ENCODE measurements around the gene TARS1. TPM values are rescaled to one million over a fixed set of nuclear protein-coding genes. Genes with fewer than 3 reads are reported as not detected.

TARS1 gene
- total RNA-seq, 6 experiments from 2014 or later, result 163 to 199 (median 179) TPM

DNA sequence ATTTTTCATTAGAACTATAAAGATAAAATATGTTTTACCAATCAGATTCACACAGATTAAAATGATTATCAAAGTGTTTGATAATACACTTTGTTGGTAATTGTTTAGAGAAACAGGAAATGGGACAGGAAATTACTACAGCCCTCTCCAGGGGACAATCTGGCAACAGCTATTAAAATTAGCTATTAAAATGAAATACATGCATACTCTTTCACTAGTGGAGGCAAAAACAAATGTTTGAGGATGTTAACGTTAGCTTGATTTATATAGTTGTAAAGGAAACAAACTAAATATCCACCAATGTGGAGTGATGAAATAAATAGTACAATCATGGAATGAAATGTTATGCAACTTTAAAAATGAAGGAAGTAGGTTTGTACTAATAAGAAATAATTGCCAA lies 53.7 kb downstream of the TARS1 start:
- no peak overlapping the region for H3K4me3 Mint-ChIP-seq
- H3K9me3 Mint-ChIP-seq, result no peaks in the 10 kb centered on the region
- TF ChIP-seq, protein P1, sequence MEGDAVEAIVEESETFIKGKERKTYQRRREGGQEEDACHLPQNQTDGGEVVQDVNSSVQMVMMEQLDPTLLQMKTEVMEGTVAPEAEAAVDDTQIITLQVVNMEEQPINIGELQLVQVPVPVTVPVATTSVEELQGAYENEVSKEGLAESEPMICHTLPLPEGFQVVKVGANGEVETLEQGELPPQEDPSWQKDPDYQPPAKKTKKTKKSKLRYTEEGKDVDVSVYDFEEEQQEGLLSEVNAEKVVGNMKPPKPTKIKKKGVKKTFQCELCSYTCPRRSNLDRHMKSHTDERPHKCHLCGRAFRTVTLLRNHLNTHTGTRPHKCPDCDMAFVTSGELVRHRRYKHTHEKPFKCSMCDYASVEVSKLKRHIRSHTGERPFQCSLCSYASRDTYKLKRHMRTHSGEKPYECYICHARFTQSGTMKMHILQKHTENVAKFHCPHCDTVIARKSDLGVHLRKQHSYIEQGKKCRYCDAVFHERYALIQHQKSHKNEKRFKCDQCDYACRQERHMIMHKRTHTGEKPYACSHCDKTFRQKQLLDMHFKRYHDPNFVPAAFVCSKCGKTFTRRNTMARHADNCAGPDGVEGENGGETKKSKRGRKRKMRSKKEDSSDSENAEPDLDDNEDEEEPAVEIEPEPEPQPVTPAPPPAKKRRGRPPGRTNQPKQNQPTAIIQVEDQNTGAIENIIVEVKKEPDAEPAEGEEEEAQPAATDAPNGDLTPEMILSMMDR (IDR thresholded peaks at IDR 0.05), result no peak
- H3K27ac Mint-ChIP-seq, result no peak overlapping the region
- no peak for DNase-seq
- no peaks in the 10 kb centered on the region for H3K36me3 Mint-ChIP-seq (ENCODE audit: low read depth)
- no peaks in the 10 kb centered on the region for H3K4me1 Mint-ChIP-seq (ENCODE audit: low read depth)
- H3K27me3 Mint-ChIP-seq (ENCODE audit: insufficient read depth), result no peaks in the 10 kb centered on the region

DNA sequence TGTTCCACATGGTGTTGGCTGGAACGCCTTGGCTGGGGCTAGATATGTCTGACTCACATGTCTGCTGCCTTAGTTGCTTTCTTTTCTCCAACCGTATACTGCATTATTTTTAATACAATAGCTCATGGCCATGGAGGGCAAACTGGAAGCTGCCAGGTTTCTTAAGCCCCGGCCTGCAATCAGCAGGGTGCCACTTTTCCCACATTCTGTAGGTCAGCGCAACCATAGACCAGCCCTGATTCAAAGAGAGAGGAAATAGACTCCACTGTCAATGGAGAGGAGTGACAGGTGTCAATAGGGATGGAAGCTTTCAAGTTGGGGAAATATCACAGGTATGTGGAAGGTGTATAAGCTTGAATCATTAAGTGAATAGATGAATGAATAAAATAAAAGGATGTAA lies 60.5 kb downstream of the TARS1 start:
- Mint-ChIP-seq H3K36me3 (ENCODE audit: low read depth) (no peaks in the 10 kb centered on the region), H3K9me3 (no peaks in the 10 kb centered on the region), H3K4me3 (no peak overlapping the region), H3K27me3 (ENCODE audit: insufficient read depth) (no peaks in the 10 kb centered on the region), H3K27ac (no peak overlapping the region), H3K4me1 (ENCODE audit: low read depth) (no peaks in the 10 kb centered on the region)
- TF ChIP-seq, protein P1 (IDR thresholded peaks at IDR 0.05), result no peak
- no peak for DNase-seq

DNA sequence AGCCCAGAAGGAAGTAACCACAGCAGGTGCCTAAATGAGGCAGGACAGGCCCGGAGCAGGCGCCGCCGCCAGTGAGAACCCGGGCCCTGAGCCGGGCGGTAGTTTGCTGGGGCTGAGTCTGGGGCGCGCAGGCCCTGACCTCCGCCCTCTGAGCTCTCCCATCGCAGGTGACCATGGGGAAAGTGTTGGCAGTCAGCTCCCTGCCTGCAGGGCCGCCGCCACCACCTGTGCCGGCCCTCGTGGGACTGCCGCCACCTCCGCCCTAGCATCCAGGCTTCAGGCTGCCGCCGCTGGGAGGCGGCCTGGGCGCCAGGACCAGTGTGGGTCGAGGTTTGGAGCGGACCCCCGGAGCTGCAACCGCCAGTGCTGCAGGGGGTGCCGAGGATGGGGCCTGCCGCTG lies 61.1 kb downstream of the TARS1 start:
- Mint-ChIP-seq H3K4me3 (no peak overlapping the region), H3K27ac (no peak overlapping the region), H3K36me3 (ENCODE audit: low read depth) (no peaks in the 10 kb centered on the region), H3K4me1 (ENCODE audit: low read depth) (no peaks in the 10 kb centered on the region), H3K27me3 (ENCODE audit: insufficient read depth) (no peaks in the 10 kb centered on the region; the same call in 1 of the 2 replicates), H3K9me3 (peaks cover 4% of the 10 kb centered on the region; the same call in 1 of the 2 replicates)
- TF ChIP-seq, protein P1 (IDR thresholded peaks at IDR 0.05), result no peak
- no peak for DNase-seq

DNA sequence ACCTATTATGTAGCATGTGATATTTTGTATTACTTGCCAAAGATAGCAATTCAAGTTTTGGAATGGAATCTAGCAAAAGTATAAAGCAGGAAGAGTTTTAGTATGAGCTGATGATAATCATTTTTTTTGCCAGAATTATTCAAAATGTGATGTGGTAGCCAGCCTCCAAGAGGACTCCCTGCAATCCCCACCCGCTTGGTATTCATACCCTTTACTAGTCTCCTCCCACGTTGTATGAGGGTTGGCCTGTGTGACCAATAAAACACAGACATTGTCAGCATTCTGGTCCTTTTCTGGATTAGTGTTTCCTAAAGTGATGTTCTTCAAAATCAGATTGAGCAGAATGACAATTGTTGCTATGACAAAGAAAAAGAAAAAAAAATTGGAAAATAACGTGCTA lies 63.8 kb downstream of the TARS1 start:
- Mint-ChIP-seq H3K9me3 (peaks cover 4% of the 10 kb centered on the region; the same call in 1 of the 2 replicates), H3K4me3 (no peak overlapping the region), H3K27me3 (ENCODE audit: insufficient read depth) (no peaks in the 10 kb centered on the region; the same call in 1 of the 2 replicates), H3K27ac (no peak overlapping the region), H3K36me3 (ENCODE audit: low read depth) (no peaks in the 10 kb centered on the region), H3K4me1 (ENCODE audit: low read depth) (peaks cover 18% of the 10 kb centered on the region)
- TF ChIP-seq, protein P1 (IDR thresholded peaks at IDR 0.05), result no peak
- DNase-seq, result no peak

DNA sequence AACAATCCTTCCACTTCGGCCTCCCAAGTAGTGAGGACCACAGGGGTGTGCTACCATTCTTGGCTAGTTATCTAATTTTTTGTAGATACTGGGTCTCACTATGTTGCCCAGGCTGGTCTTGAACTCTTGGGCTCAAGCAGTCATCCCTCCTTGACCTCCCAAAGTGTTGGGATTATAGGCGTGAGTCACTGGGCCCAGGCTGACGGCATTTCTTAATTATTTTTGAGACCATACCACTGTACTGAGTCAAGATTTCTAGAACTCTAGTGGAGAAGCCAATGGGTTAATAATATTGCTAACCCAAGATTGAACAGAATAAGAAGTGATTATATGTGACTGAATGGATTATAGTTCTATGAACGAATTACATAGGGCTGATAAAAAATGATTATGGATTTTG lies 66.7 kb downstream of the TARS1 start:
- Mint-ChIP-seq H3K36me3 (ENCODE audit: low read depth) (no peaks in the 10 kb centered on the region), H3K27me3 (ENCODE audit: insufficient read depth) (no peaks in the 10 kb centered on the region; the same call in 1 of the 2 replicates), H3K4me3 (no peak overlapping the region), H3K9me3 (peaks cover 4% of the 10 kb centered on the region; the same call in 1 of the 2 replicates), H3K27ac (no peak overlapping the region), H3K4me1 (ENCODE audit: low read depth) (peaks cover 18% of the 10 kb centered on the region)
- TF ChIP-seq, protein P1 (IDR thresholded peaks at IDR 0.05), result no peak
- DNase-seq, result no peak

DNA sequence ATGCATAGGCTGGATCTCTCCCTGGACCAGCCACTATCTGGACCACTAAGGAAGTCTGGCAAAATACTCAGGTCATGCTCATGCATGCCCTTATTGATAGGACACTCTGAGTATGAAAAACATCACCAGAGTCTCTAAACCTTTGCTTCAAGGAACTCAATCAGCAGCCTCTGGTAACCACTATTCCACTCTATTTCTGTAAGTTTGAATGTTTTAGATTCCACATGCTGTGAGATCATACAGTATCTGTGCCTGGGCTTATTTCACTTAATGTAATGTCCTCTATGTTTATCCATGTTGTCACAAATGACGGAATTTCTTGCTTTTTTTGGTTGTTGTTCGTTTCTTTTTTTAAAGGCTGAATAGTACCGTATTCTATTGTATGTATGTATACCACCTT lies 68.3 kb downstream of the TARS1 start:
- DNase-seq, result peak; percentile 8

More for the DNA sequence above, 68.3 kb downstream of the TARS1 start:
- Mint-ChIP-seq H3K9me3 (peaks cover 4% of the 10 kb centered on the region; the same call in 1 of the 2 replicates), H3K27ac (no peak overlapping the region), H3K36me3 (ENCODE audit: low read depth) (no peaks in the 10 kb centered on the region), H3K4me1 (ENCODE audit: low read depth) (peaks cover 22% of the 10 kb centered on the region), H3K4me3 (no peak overlapping the region), H3K27me3 (ENCODE audit: insufficient read depth) (no peaks in the 10 kb centered on the region; the same call in 1 of the 2 replicates)
- TF ChIP-seq, protein P1 (IDR thresholded peaks at IDR 0.05), result no peak

All from HFFc6 (cell line).